Fibroblast of lung (primary cell): ENCODE data around the gene LBH. TPM values are rescaled to one million over a fixed set of nuclear protein-coding genes. Genes with fewer than 3 reads are reported as not detected.

Experiments used
- DNase-seq, 2 donors: peaks; one replicate each; pipeline versions ENCODE4 v3.0.0 to v3.0.0-alpha.2; 2010; ENCODE audit warnings: low read depth in 2 of 2
- H2AFZ ChIP-seq: 2 replicates; pipeline ENCODE4 v1.5.1; 2012; ENCODE audit warnings: low read length, control low read depth, inconsistent platforms
- H3K27ac ChIP-seq: 2 replicates; pipeline ENCODE4 v1.5.1; 2011; ENCODE audit warnings: low read length, control low read depth; ENCODE audit not compliant: insufficient read depth
- H3K27me3 ChIP-seq: 2 replicates; pipeline ENCODE4 v1.5.1; 2011; ENCODE audit warnings: mild to moderate bottlenecking, low read length; ENCODE audit not compliant: control insufficient read depth, insufficient read depth
- H3K36me3 ChIP-seq: 2 replicates; pipeline ENCODE4 v1.5.1; 2011; ENCODE audit warnings: low read length; ENCODE audit not compliant: control insufficient read depth, insufficient read depth
- H3K4me1 ChIP-seq: 2 replicates; pipeline ENCODE4 v1.5.1; 2011; ENCODE audit warnings: low read length; ENCODE audit not compliant: control insufficient read depth, insufficient read depth; ENCODE audit errors: extremely low read depth
- H3K4me2 ChIP-seq: 2 replicates; pipeline ENCODE4 v1.5.1; 2011; ENCODE audit warnings: low read length, control low read depth; ENCODE audit not compliant: insufficient read depth; ENCODE audit errors: extremely low read depth
- H3K4me3 ChIP-seq, 4 experiments: fragments of 200-600 bp in 1 of 4; sonication (generic) in 1 of 4; replicated peaks in 1 of 4; 2 replicates each; pipeline ENCODE4 v1.5.1; 2011 to 2016; ENCODE audit warnings: low read length in 4 of 4, low read depth in 3 of 4, mild to moderate bottlenecking in 3 of 4, control low read depth in 2 of 4, inconsistent platforms in 1 of 4, mixed read lengths in 1 of 4; ENCODE audit not compliant: insufficient read depth in 1 of 4; ENCODE audit errors: control extremely low read depth in 1 of 4
- H3K79me2 ChIP-seq: 2 replicates; pipeline ENCODE4 v1.5.1; 2012; ENCODE audit warnings: mild to moderate bottlenecking, low read length, inconsistent platforms; ENCODE audit not compliant: control insufficient read depth, insufficient read depth
- H3K9ac ChIP-seq: 2 replicates; pipeline ENCODE4 v1.5.1; 2011; ENCODE audit warnings: mild to moderate bottlenecking, low read length, control low read depth; ENCODE audit not compliant: insufficient read depth
- H3K9me3 ChIP-seq: 2 replicates; pipeline ENCODE4 v1.5.1; 2012; ENCODE audit warnings: low read depth, low read length; ENCODE audit not compliant: control insufficient read depth, insufficient read depth
- H4K20me1 ChIP-seq: 2 replicates; pipeline ENCODE4 v1.5.1; 2011; ENCODE audit warnings: low read length; ENCODE audit not compliant: control insufficient read depth, insufficient read depth; ENCODE audit errors: extremely low read depth
- CTCF ChIP-seq, 2 donors: IDR thresholded peaks in 1 of 2; conservative IDR thresholded peaks in 1 of 2; 1 replicate in 1 of 2; 2 replicates in 1 of 2; pipeline ENCODE4 v1.5.1; 2011 to 2012; ENCODE audit warnings: low read length in 2 of 2, control low read depth in 1 of 2, inconsistent platforms in 1 of 2, low read depth in 1 of 2, mild to moderate bottlenecking in 1 of 2
- EZH2 ChIP-seq: IDR thresholded peaks from 2 replicates; pipeline ENCODE4 v1.5.1; 2012; ENCODE audit warnings: low read length, control low read depth, mild to moderate bottlenecking; ENCODE audit errors: missing control alignments
- polyA plus RNA-seq, 2 donors: library from polyadenylated mRNA; depleted of rRNA in 1 of 2; stranded (reverse) in 1 of 2; unstranded in 1 of 2; fragments of >200 nt; gene quantifications; 2 replicates each; pipeline ENCODE4 v1.2.1, GENCODE V29; 2011 to 2012; ENCODE audit warnings: missing spikeins in 1 of 2
- total RNA-seq: library from RNA; depleted of rRNA; stranded (reverse); fragments of >200 nt; gene quantifications from 2 replicates; pipeline ENCODE4 v1.2.1, GENCODE V29; 2014

The LBH gene
- total and polyA plus RNA-seq, 2 donors (not counting 1 experiment from before 2014, with no cell fraction given): 604 to 926 TPM

GRCh38 chr2:30255026-30255425 is 23.7 kb downstream of the LBH start:
- TF ChIP-seq EZH2 (no peak), CTCF (conservative IDR thresholded peaks at IDR 0.05 in 1 of 2, IDR thresholded peaks at IDR 0.05 in 1 of 2; ENCODE audit: low read depth in 1 of 2, low read length in 2 of 2) (no peak)
- H4K20me1 ChIP-seq: no peaks in the 10 kb centered on the region
- no peaks in the 10 kb centered on the region for H3K9me3 ChIP-seq
- peaks cover 18% of the 10 kb centered on the region for H3K4me1 ChIP-seq
- DNase-seq: no peak
- H3K27ac ChIP-seq: no peak overlapping the region
- peaks cover 35% of the 10 kb centered on the region for H3K79me2 ChIP-seq
- no peak overlapping the region for H3K4me2 ChIP-seq
- H3K4me3 ChIP-seq: no peak overlapping the region
- peaks cover 19% of the 10 kb centered on the region for H3K36me3 ChIP-seq
- H3K27me3 ChIP-seq: no peaks in the 10 kb centered on the region
- H3K9ac ChIP-seq: no peak overlapping the region
- H2AFZ ChIP-seq: no peak overlapping the region

GRCh38 chr2:30255466-30256408 is 24.4 kb downstream of the LBH start:
- Histone ChIP-seq H3K4me1 (peaks cover 16% of the 10 kb centered on the region), H3K9me3 (no peaks in the 10 kb centered on the region), H3K27ac (no peak overlapping the region), H3K4me3 (no peak overlapping the region), H3K27me3 (no peaks in the 10 kb centered on the region), H3K36me3 (peaks cover 19% of the 10 kb centered on the region), H3K79me2 (peaks cover 30% of the 10 kb centered on the region), H2AFZ (no peak overlapping the region), H3K9ac (no peak overlapping the region), H3K4me2 (no peak overlapping the region), H4K20me1 (no peaks in the 10 kb centered on the region)
- TF ChIP-seq CTCF (conservative IDR thresholded peaks at IDR 0.05 in 1 of 2, IDR thresholded peaks at IDR 0.05 in 1 of 2; ENCODE audit: low read depth in 1 of 2, low read length in 2 of 2) (no peak), EZH2 (no peak)
- DNase-seq: no peak

- TF ChIP-seq CTCF (conservative IDR thresholded peaks at IDR 0.05 in 1 of 2, IDR thresholded peaks at IDR 0.05 in 1 of 2; ENCODE audit: low read depth in 1 of 2, low read length in 2 of 2) (no peak), EZH2 (no peak)
- no peaks in the 10 kb centered on the region for H4K20me1 ChIP-seq
- no peak overlapping the region for H3K4me2 ChIP-seq
- peaks cover 23% of the 10 kb centered on the region for H3K79me2 ChIP-seq
- peaks cover 19% of the 10 kb centered on the region for H3K36me3 ChIP-seq
- H3K9ac ChIP-seq: no peak overlapping the region
- DNase-seq: no peak
- no peak overlapping the region for H3K4me3 ChIP-seq
- no peak overlapping the region for H2AFZ ChIP-seq
- H3K9me3 ChIP-seq: no peaks in the 10 kb centered on the region
- H3K27me3 ChIP-seq: no peaks in the 10 kb centered on the region
- no peak overlapping the region for H3K27ac ChIP-seq
- H3K4me1 ChIP-seq: peaks cover 9% of the 10 kb centered on the region
Measured at GRCh38 chr2:30257266-30258214, 26.2 kb downstream of the LBH start.
